Stromal cell of bone marrow (primary cell): Measurements from ENCODE around the gene NFRKB.

Source experiments
- DNase-seq: peaks from one replicate; pipeline ENCODE4 v3.0.0-alpha.2; 2012; ENCODE audit warnings: low read depth

Gene NFRKB

GRCh38 chr11:129895126-129896041, at the start of gene NFRKB:
Gene NFRKB (minus strand): TSS chr11:129895578. CDS start chr11:129892849, 2,729 bp downstream.
- peak; percentile 47 for DNase-seq

GRCh38 chr11:129944696-129945095, 49.3 kb upstream of the NFRKB start:
- no peak for DNase-seq

- DNase-seq, result no peak
Measured at GRCh38 chr11:129943036-129943435, 47.7 kb upstream of the NFRKB start.

- no peak for DNase-seq
Measured at GRCh38 chr11:129939510-129939909, 44.1 kb upstream of the NFRKB start.

- DNase-seq, result no peak
Measured at GRCh38 chr11:129938764-129939163, 43.4 kb upstream of the NFRKB start.

GRCh38 chr11:129937592-129938238, 42.3 kb upstream of the NFRKB start:
- DNase-seq, result no peak

- no peak for DNase-seq
Measured at GRCh38 chr11:129935723-129936122, 40.3 kb upstream of the NFRKB start.

GRCh38 chr11:129933891-129934290, 38.5 kb upstream of the NFRKB start:
- no peak for DNase-seq

- no peak for DNase-seq
Measured at GRCh38 chr11:129933262-129933661, 37.9 kb upstream of the NFRKB start.

GRCh38 chr11:129932381-129933067, 37.1 kb upstream of the NFRKB start:
- DNase-seq, result no peak

- DNase-seq, result no peak
Measured at GRCh38 chr11:129930743-129931142, 35.4 kb upstream of the NFRKB start.

GRCh38 chr11:129930296-129930695, 34.9 kb upstream of the NFRKB start:
- DNase-seq, result no peak

GRCh38 chr11:129929721-129930120, 34.3 kb upstream of the NFRKB start:
- DNase-seq, result no peak

GRCh38 chr11:129928923-129929692, 33.7 kb upstream of the NFRKB start:
- no peak for DNase-seq

- DNase-seq, result no peak
Measured at GRCh38 chr11:129922674-129923073, 27.3 kb upstream of the NFRKB start.

GRCh38 chr11:129918361-129918760, 23.0 kb upstream of the NFRKB start:
- no peak for DNase-seq

GRCh38 chr11:129917231-129917630, 21.9 kb upstream of the NFRKB start:
- DNase-seq, result peak; percentile 8

GRCh38 chr11:129911298-129911697, 15.9 kb upstream of the NFRKB start:
- no peak for DNase-seq

GRCh38 chr11:129910360-129910759, 15.0 kb upstream of the NFRKB start:
- DNase-seq, result no peak

- no peak for DNase-seq
Measured at GRCh38 chr11:129905402-129905801, 10.0 kb upstream of the NFRKB start.

- DNase-seq, result no peak
Measured at GRCh38 chr11:129896062-129896461, 684 bp upstream of the NFRKB start.
